ENCODE measurements around the gene USP35.

Gene USP35

GRCh38 chr11:78214331-78215194 lies 25.8 kb downstream of the USP35 start:
- H3K36me3 ChIP-seq (ENCODE audit: control insufficient read depth in 5 of 5, insufficient read depth in 5 of 5, low read length in 5 of 5) = peaks cover 0 to 72% (median 64%) of the 10 kb centered on the region in 5 donors
- no peaks in the 10 kb centered on the region for H3K9me3 ChIP-seq (ENCODE audit: control insufficient read depth in 5 of 5, low read length in 5 of 5)
- no peak overlapping the region for H3K4me3 ChIP-seq (ENCODE audit: low read depth in 1 of 5, low read length in 5 of 5)
- peaks cover 0 to 10% (median 5%) of the 10 kb centered on the region in 5 donors for H3K4me1 ChIP-seq (ENCODE audit: control insufficient read depth in 5 of 5, insufficient read depth in 5 of 5, low read length in 5 of 5)
- no peak overlapping the region for H3K9ac ChIP-seq (ENCODE audit: low read length in 5 of 5)
- no peaks in the 10 kb centered on the region for H3K27me3 ChIP-seq (ENCODE audit: control insufficient read depth in 5 of 5, insufficient read depth in 4 of 5, low read length in 5 of 5)
- no peak overlapping the region for H3K27ac ChIP-seq (ENCODE audit: low read depth, low read length)

GRCh38 chr11:78216021-78216420 lies 27.3 kb downstream of the USP35 start:
- H3K4me1 ChIP-seq (ENCODE audit: control insufficient read depth in 5 of 5, insufficient read depth in 5 of 5, low read length in 5 of 5) = peaks cover 0 to 10% (median 5%) of the 10 kb centered on the region in 5 donors
- no peaks in the 10 kb centered on the region for H3K9me3 ChIP-seq (ENCODE audit: control insufficient read depth in 5 of 5, low read length in 5 of 5)
- H3K27me3 ChIP-seq (ENCODE audit: control insufficient read depth in 5 of 5, insufficient read depth in 4 of 5, low read length in 5 of 5) = no peaks in the 10 kb centered on the region
- H3K9ac ChIP-seq (ENCODE audit: low read length in 5 of 5) = no peak overlapping the region
- H3K4me3 ChIP-seq (ENCODE audit: low read depth in 1 of 5, low read length in 5 of 5) = no peak overlapping the region
- no peak overlapping the region for H3K27ac ChIP-seq (ENCODE audit: low read depth, low read length)
- H3K36me3 ChIP-seq (ENCODE audit: control insufficient read depth in 5 of 5, insufficient read depth in 5 of 5, low read length in 5 of 5) = peaks cover 0 to 75% (median 69%) of the 10 kb centered on the region in 5 donors

- H3K9me3 ChIP-seq (ENCODE audit: control insufficient read depth in 5 of 5, low read length in 5 of 5) = no peaks in the 10 kb centered on the region
These were observed 28.0 kb downstream of the USP35 start for GRCh38 chr11:78216571-78217287.

GRCh38 chr11:78217650-78218541 lies 29.2 kb downstream of the USP35 start:
- Histone ChIP-seq H3K36me3 (ENCODE audit: control insufficient read depth in 5 of 5, insufficient read depth in 5 of 5, low read length in 5 of 5) (peaks cover 0 to 90% (median 84%) of the 10 kb centered on the region in 5 donors), H3K9me3 (ENCODE audit: control insufficient read depth in 5 of 5, low read length in 5 of 5) (no peaks in the 10 kb centered on the region), H3K9ac (ENCODE audit: low read length in 5 of 5) (no peak overlapping the region), H3K27ac (ENCODE audit: low read depth, low read length) (no peak overlapping the region), H3K4me3 (ENCODE audit: low read depth in 1 of 5, low read length in 5 of 5) (no peak overlapping the region), H3K4me1 (ENCODE audit: control insufficient read depth in 5 of 5, insufficient read depth in 5 of 5, low read length in 5 of 5) (peaks cover 0 to 2% (median 0%) of the 10 kb centered on the region in 5 donors), H3K27me3 (ENCODE audit: control insufficient read depth in 5 of 5, insufficient read depth in 4 of 5, low read length in 5 of 5) (no peaks in the 10 kb centered on the region)

More at GRCh38 chr11:78216571-78217287, 28.0 kb downstream of the USP35 start:
- Histone ChIP-seq H3K4me3 (ENCODE audit: low read depth in 1 of 5, low read length in 5 of 5) (no peak overlapping the region), H3K27me3 (ENCODE audit: control insufficient read depth in 5 of 5, insufficient read depth in 4 of 5, low read length in 5 of 5) (no peaks in the 10 kb centered on the region), H3K36me3 (ENCODE audit: control insufficient read depth in 5 of 5, insufficient read depth in 5 of 5, low read length in 5 of 5) (peaks cover 0 to 82% (median 77%) of the 10 kb centered on the region in 5 donors), H3K4me1 (ENCODE audit: control insufficient read depth in 5 of 5, insufficient read depth in 5 of 5, low read length in 5 of 5) (peaks cover 0 to 10% (median 5%) of the 10 kb centered on the region in 5 donors), H3K9ac (ENCODE audit: low read length in 5 of 5) (no peak overlapping the region), H3K27ac (ENCODE audit: low read depth, low read length) (no peak overlapping the region)

GRCh38 chr11:78218707-78219492 lies 30.2 kb downstream of the USP35 start:
- H3K36me3 ChIP-seq (ENCODE audit: control insufficient read depth in 5 of 5, insufficient read depth in 5 of 5, low read length in 5 of 5) = peaks cover 0 to 93% (median 89%) of the 10 kb centered on the region in 5 donors
- H3K4me3 ChIP-seq (ENCODE audit: low read depth in 1 of 5, low read length in 5 of 5) = no peak overlapping the region
- H3K4me1 ChIP-seq (ENCODE audit: control insufficient read depth in 5 of 5, insufficient read depth in 5 of 5, low read length in 5 of 5) = no peaks in the 10 kb centered on the region
- H3K9me3 ChIP-seq (ENCODE audit: control insufficient read depth in 5 of 5, low read length in 5 of 5) = no peaks in the 10 kb centered on the region
- no peak overlapping the region for H3K27ac ChIP-seq (ENCODE audit: low read depth, low read length)
- no peak overlapping the region for H3K9ac ChIP-seq (ENCODE audit: low read length in 5 of 5)
- H3K27me3 ChIP-seq (ENCODE audit: control insufficient read depth in 5 of 5, insufficient read depth in 4 of 5, low read length in 5 of 5) = no peaks in the 10 kb centered on the region

GRCh38 chr11:78219493-78220217 lies 30.9 kb downstream of the USP35 start:
- Histone ChIP-seq H3K9ac (ENCODE audit: low read length in 5 of 5) (no peak overlapping the region), H3K27ac (ENCODE audit: low read depth, low read length) (no peak overlapping the region), H3K4me3 (ENCODE audit: low read depth in 1 of 5, low read length in 5 of 5) (no peak overlapping the region), H3K36me3 (ENCODE audit: control insufficient read depth in 5 of 5, insufficient read depth in 5 of 5, low read length in 5 of 5) (peaks cover 0 to 96% (median 92%) of the 10 kb centered on the region in 5 donors), H3K9me3 (ENCODE audit: control insufficient read depth in 5 of 5, low read length in 5 of 5) (no peaks in the 10 kb centered on the region), H3K27me3 (ENCODE audit: control insufficient read depth in 5 of 5, insufficient read depth in 4 of 5, low read length in 5 of 5) (no peaks in the 10 kb centered on the region), H3K4me1 (ENCODE audit: control insufficient read depth in 5 of 5, insufficient read depth in 5 of 5, low read length in 5 of 5) (no peaks in the 10 kb centered on the region)

GRCh38 chr11:78220218-78221157 lies 31.8 kb downstream of the USP35 start:
- H3K27ac ChIP-seq (ENCODE audit: low read depth, low read length) = no peak overlapping the region
- no peak overlapping the region for H3K9ac ChIP-seq (ENCODE audit: low read length in 5 of 5)
- no peak overlapping the region for H3K4me3 ChIP-seq (ENCODE audit: low read depth in 1 of 5, low read length in 5 of 5)
- no peaks in the 10 kb centered on the region for H3K27me3 ChIP-seq (ENCODE audit: control insufficient read depth in 5 of 5, insufficient read depth in 4 of 5, low read length in 5 of 5)
- H3K4me1 ChIP-seq (ENCODE audit: control insufficient read depth in 5 of 5, insufficient read depth in 5 of 5, low read length in 5 of 5) = no peaks in the 10 kb centered on the region
- H3K9me3 ChIP-seq (ENCODE audit: control insufficient read depth in 5 of 5, low read length in 5 of 5) = no peaks in the 10 kb centered on the region
- peaks cover 2 to 96% (median 93%) of the 10 kb centered on the region in 5 donors for H3K36me3 ChIP-seq (ENCODE audit: control insufficient read depth in 5 of 5, insufficient read depth in 5 of 5, low read length in 5 of 5)
